Activated CD4-positive, alpha-beta memory T cell treated with anti-CD3 and anti-CD28 coated beads, Interleukin-2, amount 10 ng/mL, durations not matched to agents 7 days and 5 days (primary cell): ENCODE results near the gene GIPR. TPM values are rescaled to one million over a fixed set of nuclear protein-coding genes. Genes with fewer than 3 reads are reported as not detected.
"Not testable (repeated sequence)": the region's sequence is repeated elsewhere in the genome, so short reads cannot be mapped to it uniquely, and the experiment has no call there.

Experiments
- CTCF ChIA-PET: fragments of 350-600 bp; sonication (Branson Sonifier 250); formaldehyde crosslinking; loops from one replicate; lab custom pipeline; 2021; ENCODE audit warnings: antibody characterized with exemption, inconsistent platforms; lab: Charles Lee
- POLR2A ChIA-PET: fragments of 350-600 bp; sonication (Branson Sonifier 250); formaldehyde crosslinking; loops from one replicate; lab custom pipeline; 2021; ENCODE audit warnings: antibody characterized with exemption; lab: Charles Lee
- DNase-seq: peaks from one replicate; pipeline ENCODE4 v3.0.0-alpha.2; 2020
- H3K27ac Mint-ChIP-seq: one replicate; pipeline ENCODE4 v1.8.0; 2021; ENCODE audit warnings: mild to moderate bottlenecking, mixed read lengths
- H3K27me3 Mint-ChIP-seq: one replicate; pipeline ENCODE4 v1.8.0; 2021; ENCODE audit warnings: mixed read lengths
- H3K36me3 Mint-ChIP-seq: one replicate; pipeline ENCODE4 v1.8.0; 2021; ENCODE audit warnings: low read depth, mixed read lengths
- H3K4me1 Mint-ChIP-seq: one replicate; pipeline ENCODE4 v1.8.0; 2021; ENCODE audit warnings: mixed read lengths
- H3K4me3 Mint-ChIP-seq: one replicate; pipeline ENCODE4 v1.8.0; 2021; ENCODE audit warnings: mild to moderate bottlenecking, mixed read lengths
- H3K9me3 Mint-ChIP-seq: one replicate; pipeline ENCODE4 v1.8.0; 2021; ENCODE audit warnings: mixed read lengths
- total RNA-seq, 2 experiments: library from RNA; stranded (reverse); gene quantifications; one replicate each; pipeline ENCODE4 v1.2.3, GENCODE V29; 2021

The GIPR gene
- total RNA-seq, 2 experiments from 2014 or later: 11.4 to 12.3 TPM

- CTCF ChIA-PET: interaction anchor here (1.6 kb wide), 1 partner anchor 10 kb away, joined by 9 read pairs; the partner anchor contains the start of gene FBXO46
- H3K27me3 Mint-ChIP-seq, H3K4me3 Mint-ChIP-seq, H3K27ac Mint-ChIP-seq, DNase-seq, H3K9me3 Mint-ChIP-seq: not testable (repeated sequence)
- POLR2A ChIA-PET: interaction anchor here (1.2 to 2.6 kb wide), 2 partner anchors 10 to 13 kb away, joined by 3 to 11 read pairs; partner anchors contain the start of gene FBXO46
- H3K4me1 Mint-ChIP-seq: peaks cover 46% of the 10 kb centered on the region
- H3K36me3 Mint-ChIP-seq: peaks cover 32% of the 10 kb centered on the region
These were observed 52.0 kb downstream of the GIPR start for GRCh38 chr19:45720065-45720464.

- H3K27ac Mint-ChIP-seq, DNase-seq, H3K36me3 Mint-ChIP-seq, CTCF ChIA-PET, H3K4me3 Mint-ChIP-seq, H3K9me3 Mint-ChIP-seq, POLR2A ChIA-PET, H3K27me3 Mint-ChIP-seq: not testable (repeated sequence)
- H3K4me1 Mint-ChIP-seq: peaks cover 38% of the 10 kb centered on the region
These were observed 60.7 kb downstream of the GIPR start for GRCh38 chr19:45728683-45729082.

- H3K9me3 Mint-ChIP-seq: no peaks in the 10 kb centered on the region
- peak overlapping the region; percentile 79 for H3K27ac Mint-ChIP-seq
- CTCF ChIA-PET: interaction anchor here (1.5 to 4.3 kb wide), 5 partner anchors 10 to 87 kb away, joined by 9 to 24 read pairs (median 14); partner anchors contain the start of genes QPCTL, SIX5 and SNRPD2
These were observed 61.8 kb downstream of the GIPR start for GRCh38 chr19:45729800-45730290.

GRCh38 chr19:45730368-45731288, 62.6 kb downstream of the GIPR start, which contains the start of gene FBXO46:
TSS of gene FBXO46 (minus strand) at chr19:45730896. CDS start at chr19:45713495, 17,401 bp downstream.
- DNase-seq: peak; percentile 97
- POLR2A ChIA-PET: interaction anchor here (0.6 to 3.2 kb wide), 13 partner anchors 10 to 263 kb away, joined by 3 to 27 read pairs (median 3); partner anchors contain the start of genes QPCTL and SIX5
- no peaks in the 10 kb centered on the region for H3K27me3 Mint-ChIP-seq
- H3K4me3 Mint-ChIP-seq: peak within 1 kb of the TSS; percentile 94
- peaks cover 34% of the 10 kb centered on the region for H3K4me1 Mint-ChIP-seq
- H3K9me3 Mint-ChIP-seq: no peaks in the 10 kb centered on the region
- H3K36me3 Mint-ChIP-seq: peaks cover 3% of the 10 kb centered on the region
- H3K27ac Mint-ChIP-seq: peak within 1 kb of the TSS; percentile 79
- CTCF ChIA-PET: interaction anchor here (1.0 to 4.3 kb wide), 9 partner anchors 10 to 133 kb away, joined by 3 to 24 read pairs (median 9); partner anchors contain the start of genes DMWD, FOXA3, QPCTL and SIX5

More at GRCh38 chr19:45729800-45730290, 61.8 kb downstream of the GIPR start:
- H3K27me3 Mint-ChIP-seq: no peaks in the 10 kb centered on the region
- H3K4me1 Mint-ChIP-seq: peaks cover 34% of the 10 kb centered on the region
- peaks cover 3% of the 10 kb centered on the region for H3K36me3 Mint-ChIP-seq
- no peak for DNase-seq
- peak overlapping the region; percentile 94 for H3K4me3 Mint-ChIP-seq
- POLR2A ChIA-PET: interaction anchor here (1.0 to 3.2 kb wide), 10 partner anchors 9 to 134 kb away, joined by 3 to 27 read pairs (median 3); partner anchors contain the start of genes DMWD, QPCTL and SIX5

Other genes starting within 250 kb of the GIPR start
- gene ERCC1, start 244.3 kb upstream of the GIPR start, total RNA-seq: 10 to 100 TPM; 59.8 to 60.6 TPM
- gene FOSB, start 200.2 kb upstream of the GIPR start, total RNA-seq: 10 to 100 TPM; 15.3 to 16.1 TPM
- 1 to 10 TPM; 3.0 to 5.5 TPM for gene RTN2, start 171.2 kb upstream of the GIPR start, total RNA-seq
- 1 to 10 TPM; 3.5 to 4.3 TPM for gene PPM1N, start 169.8 kb upstream of the GIPR start, total RNA-seq
- 100 to 1,000 TPM; 224 to 233 TPM for gene VASP, start 160.7 kb upstream of the GIPR start, total RNA-seq
- gene OPA3, start 83.4 kb upstream of the GIPR start, total RNA-seq: 10 to 100 TPM; 12.0 to 12.9 TPM
- gene GPR4, start 66.0 kb upstream of the GIPR start, total RNA-seq: not detected
- gene EML2, start 28.8 kb upstream of the GIPR start, total RNA-seq: 100 to 1,000 TPM; 136 to 146 TPM
- 100 to 1,000 TPM; 505 to 519 TPM for gene SNRPD2, start 23.7 kb downstream of the GIPR start, total RNA-seq
- 10 to 100 TPM in 1 of 2 experiments, 1 to 10 TPM in 1; 9.1 to 11.9 TPM for gene QPCTL, start 24.4 kb downstream of the GIPR start, total RNA-seq
- gene FBXO46, start 62.7 kb downstream of the GIPR start, total RNA-seq: 10 to 100 TPM; 34.4 to 36.4 TPM
- not detected for gene MEIOSIN, start 65.2 kb downstream of the GIPR start, total RNA-seq
- 1 to 10 TPM; 1.6 to 1.7 TPM for gene SIX5, start 101.0 kb downstream of the GIPR start, total RNA-seq
- 10 to 100 TPM; 29.5 to 32.5 TPM for gene DMPK, start 114.3 kb downstream of the GIPR start, total RNA-seq
- gene DMWD, start 124.6 kb downstream of the GIPR start, total RNA-seq: 10 to 100 TPM; 63.1 to 65.4 TPM
- under 1 TPM; 0.25 to 0.30 TPM for gene RSPH6A, start 147.1 kb downstream of the GIPR start, total RNA-seq
- gene SYMPK, start 194.9 kb downstream of the GIPR start, total RNA-seq: 10 to 100 TPM; 88.3 to 89.2 TPM
- not detected for gene FOXA3, start 196.1 kb downstream of the GIPR start, total RNA-seq
- gene IRF2BP1, start 217.9 kb downstream of the GIPR start, total RNA-seq: 10 to 100 TPM; 16.9 to 17.6 TPM
- 10 to 100 TPM; 12.5 to 12.9 TPM for gene MYPOP, start 234.4 kb downstream of the GIPR start, total RNA-seq
- gene NANOS2, start 246.6 kb downstream of the GIPR start, total RNA-seq: not detected